ENCODE data around the gene NXPE1.

NXPE1 gene

GRCh38 chr11:114511538-114511937 lies 48.1 kb downstream of the NXPE1 start:
- DNase-seq (ENCODE audit: low spot score in 2 of 2): no peak
- no peaks in the 10 kb centered on the region for H3K36me3 Mint-ChIP-seq

GRCh38 chr11:114511079-114511478 lies 48.6 kb downstream of the NXPE1 start:
- peaks cover 5% of the 10 kb centered on the region for H3K27me3 Mint-ChIP-seq

More at GRCh38 chr11:114511538-114511937, 48.1 kb downstream of the NXPE1 start:
- no peak overlapping the region for H3K4me3 Mint-ChIP-seq
- H3K9me3 Mint-ChIP-seq: peaks cover 3% of the 10 kb centered on the region
- peaks cover 3% of the 10 kb centered on the region for H3K27me3 Mint-ChIP-seq
- H3K4me1 Mint-ChIP-seq: peaks cover 3% of the 10 kb centered on the region
- H3K27ac Mint-ChIP-seq: no peak overlapping the region
- no peak for ATAC-seq (ENCODE audit: low read depth)

DNA sequence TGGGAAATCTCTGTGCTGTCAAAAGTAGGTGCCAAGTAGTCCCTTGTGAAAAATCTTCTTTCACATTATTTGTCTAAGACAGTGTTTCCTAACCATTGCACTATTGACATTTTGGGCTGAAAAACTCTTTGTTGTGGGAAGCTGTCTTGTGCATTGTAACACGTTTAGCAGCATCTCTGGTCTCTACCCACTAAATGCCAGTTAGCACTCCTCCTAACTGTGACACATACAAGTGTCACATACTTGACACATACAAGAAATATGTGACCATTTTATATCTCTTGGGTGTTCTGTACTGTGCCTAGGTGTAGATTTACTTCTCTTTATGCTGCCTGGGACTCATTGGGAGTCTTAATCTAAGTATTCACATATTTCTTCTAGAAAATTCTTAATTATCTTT lies 57.8 kb downstream of the NXPE1 start:
- Mint-ChIP-seq H3K4me3 (no peak overlapping the region), H3K36me3 (peaks cover 1% of the 10 kb centered on the region), H3K27ac (no peak overlapping the region), H3K9me3 (no peaks in the 10 kb centered on the region), H3K27me3 (peaks cover 19% of the 10 kb centered on the region), H3K4me1 (no peaks in the 10 kb centered on the region)
- DNase-seq (ENCODE audit: low spot score in 2 of 2): no peak
- no peak for ATAC-seq (ENCODE audit: low read depth)

More at GRCh38 chr11:114511079-114511478, 48.6 kb downstream of the NXPE1 start:
- no peaks in the 10 kb centered on the region for H3K36me3 Mint-ChIP-seq
- DNase-seq (ENCODE audit: low spot score in 2 of 2) (no peak), ATAC-seq (ENCODE audit: low read depth) (no peak)
- H3K4me1 Mint-ChIP-seq: peaks cover 3% of the 10 kb centered on the region
- no peak overlapping the region for H3K4me3 Mint-ChIP-seq
- H3K9me3 Mint-ChIP-seq: peaks cover 3% of the 10 kb centered on the region
- no peak overlapping the region for H3K27ac Mint-ChIP-seq

DNA sequence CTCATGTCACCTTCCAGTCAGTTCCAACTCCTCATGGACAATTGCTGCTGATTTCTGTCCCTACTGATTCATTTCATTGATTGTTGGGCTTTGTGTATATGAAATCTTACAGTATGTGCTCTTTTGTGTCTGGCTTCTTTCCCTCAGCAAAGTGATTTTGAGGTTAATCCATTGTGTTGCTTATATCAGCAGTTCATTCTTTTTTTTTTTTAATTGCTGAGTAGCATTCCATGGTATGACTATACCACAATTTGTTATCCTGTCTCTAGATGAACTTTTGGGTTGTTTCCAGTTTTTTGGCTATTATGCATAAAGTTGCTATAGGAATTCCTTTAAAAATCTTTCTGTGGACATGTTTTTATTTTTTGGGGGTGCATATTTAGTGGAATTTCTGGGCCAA lies 59.9 kb downstream of the NXPE1 start:
- peaks cover 1% of the 10 kb centered on the region for H3K36me3 Mint-ChIP-seq
- H3K9me3 Mint-ChIP-seq: no peaks in the 10 kb centered on the region
- ATAC-seq (ENCODE audit: low read depth): no peak
- no peak overlapping the region for H3K4me3 Mint-ChIP-seq
- peaks cover 9% of the 10 kb centered on the region for H3K27me3 Mint-ChIP-seq
- no peak overlapping the region for H3K27ac Mint-ChIP-seq
- H3K4me1 Mint-ChIP-seq: no peaks in the 10 kb centered on the region
- DNase-seq (ENCODE audit: low spot score in 2 of 2): no peak

- peaks cover 1% of the 10 kb centered on the region for H3K9me3 Mint-ChIP-seq
- H3K4me1 Mint-ChIP-seq: no peaks in the 10 kb centered on the region
- no peaks in the 10 kb centered on the region for H3K36me3 Mint-ChIP-seq
- H3K4me3 Mint-ChIP-seq: no peak overlapping the region
- ATAC-seq (ENCODE audit: low read depth): no peak
- H3K27me3 Mint-ChIP-seq: peaks cover 4% of the 10 kb centered on the region
- no peak overlapping the region for H3K27ac Mint-ChIP-seq
- DNase-seq (ENCODE audit: low spot score in 2 of 2): no peak
These were observed 62.8 kb downstream of the NXPE1 start for GRCh38 chr11:114496915-114497314.

GRCh38 chr11:114483929-114484328 lies 75.8 kb downstream of the NXPE1 start:
- Mint-ChIP-seq H3K27me3 (peaks cover 6% of the 10 kb centered on the region), H3K4me1 (peaks cover 9% of the 10 kb centered on the region), H3K36me3 (peaks cover 2% of the 10 kb centered on the region), H3K9me3 (peaks cover 7% of the 10 kb centered on the region), H3K4me3 (no peak overlapping the region), H3K27ac (no peak overlapping the region)
- no peak for ATAC-seq (ENCODE audit: low read depth)
- DNase-seq (ENCODE audit: low spot score in 2 of 2): no peak

- ATAC-seq (ENCODE audit: low read depth): no peak
- H3K27ac Mint-ChIP-seq: peak overlapping the region; percentile 25
- no peak for DNase-seq (ENCODE audit: low spot score in 2 of 2)
- H3K27me3 Mint-ChIP-seq: peaks cover 6% of the 10 kb centered on the region
- H3K9me3 Mint-ChIP-seq: peaks cover 6% of the 10 kb centered on the region
- no peak overlapping the region for H3K4me3 Mint-ChIP-seq
- H3K36me3 Mint-ChIP-seq: peaks cover 2% of the 10 kb centered on the region
- peaks cover 9% of the 10 kb centered on the region for H3K4me1 Mint-ChIP-seq
These were observed 77.6 kb downstream of the NXPE1 start for GRCh38 chr11:114482114-114482513.

- no peak for DNase-seq (ENCODE audit: low spot score in 2 of 2)
- Mint-ChIP-seq H3K4me3 (no peak overlapping the region), H3K9me3 (peaks cover 5% of the 10 kb centered on the region), H3K27ac (no peak overlapping the region), H3K4me1 (peaks cover 9% of the 10 kb centered on the region), H3K36me3 (peaks cover 6% of the 10 kb centered on the region), H3K27me3 (peaks cover 10% of the 10 kb centered on the region)
- ATAC-seq (ENCODE audit: low read depth): no peak
These were observed 80.3 kb downstream of the NXPE1 start for GRCh38 chr11:114479331-114479730.

- Mint-ChIP-seq H3K4me3 (no peak overlapping the region), H3K36me3 (peaks cover 6% of the 10 kb centered on the region), H3K27me3 (peaks cover 13% of the 10 kb centered on the region), H3K9me3 (peaks cover 5% of the 10 kb centered on the region), H3K4me1 (peaks cover 9% of the 10 kb centered on the region), H3K27ac (no peak overlapping the region)
- no peak for DNase-seq (ENCODE audit: low spot score in 2 of 2)
- no peak for ATAC-seq (ENCODE audit: low read depth)
These were observed 80.9 kb downstream of the NXPE1 start for GRCh38 chr11:114478768-114479167.

DNA sequence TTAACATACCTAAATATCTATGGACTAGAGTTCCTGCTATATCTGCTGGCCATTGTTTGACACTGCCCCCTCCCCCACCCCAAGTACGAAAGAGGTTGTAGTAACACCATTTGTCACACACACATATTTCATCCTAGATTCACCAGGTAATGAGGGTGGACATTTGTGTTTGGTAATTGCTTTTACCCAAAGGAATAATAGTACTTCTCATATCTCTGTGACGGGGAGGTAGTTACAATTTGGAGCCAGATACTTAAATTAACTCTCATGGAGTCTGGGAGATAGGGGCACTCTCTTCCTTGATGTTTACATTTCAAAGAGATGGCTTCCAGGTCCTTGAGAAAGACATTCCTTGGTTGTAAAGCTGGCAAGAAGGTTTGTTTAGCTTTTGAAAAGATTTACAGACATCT lies 81.7 kb downstream of the NXPE1 start:
- peaks cover 9% of the 10 kb centered on the region for H3K4me1 Mint-ChIP-seq
- H3K27ac Mint-ChIP-seq: no peak overlapping the region
- H3K9me3 Mint-ChIP-seq: peaks cover 5% of the 10 kb centered on the region
- no peak overlapping the region for H3K4me3 Mint-ChIP-seq
- H3K27me3 Mint-ChIP-seq: peaks cover 13% of the 10 kb centered on the region
- peaks cover 6% of the 10 kb centered on the region for H3K36me3 Mint-ChIP-seq
- DNase-seq (ENCODE audit: low spot score in 2 of 2): no peak
- no peak for ATAC-seq (ENCODE audit: low read depth)

DNA sequence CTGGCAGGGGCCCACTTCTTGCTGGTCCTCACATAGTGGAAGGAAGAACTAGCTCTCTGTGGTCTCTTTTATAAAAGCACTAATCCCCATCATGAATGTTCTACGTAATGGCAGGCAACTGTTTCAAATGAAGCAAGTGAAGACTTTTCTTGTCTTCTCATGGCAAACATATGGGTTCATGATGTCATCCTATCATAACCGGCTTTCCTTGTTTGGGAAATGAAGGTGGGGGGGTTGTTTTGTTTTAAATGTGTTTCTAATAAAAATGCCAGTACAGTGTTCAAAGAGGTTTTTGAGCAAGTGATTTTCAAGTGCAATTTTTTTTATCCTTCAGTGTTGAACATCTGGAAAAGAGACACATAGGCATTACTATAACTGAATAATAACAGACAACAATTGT lies 87.0 kb downstream of the NXPE1 start:
- Mint-ChIP-seq H3K27me3 (peaks cover 9% of the 10 kb centered on the region), H3K9me3 (peaks cover 1% of the 10 kb centered on the region), H3K36me3 (peaks cover 6% of the 10 kb centered on the region), H3K4me1 (no peaks in the 10 kb centered on the region), H3K4me3 (no peak overlapping the region), H3K27ac (no peak overlapping the region)
- DNase-seq (ENCODE audit: low spot score in 2 of 2) (no peak), ATAC-seq (ENCODE audit: low read depth) (no peak)

Measured in memory B cell (primary cell).